Activated T-helper 1 cell treated with anti-CD3 and anti-CD28 coated beads, Interleukin-12 subunit alpha, Interleukin-12 subunit beta, Interleukin-2, Interleukin-4 antibody, amounts not matched to agents 30 ng/mL and 10 ng/mL and 1 ng/mL, durations not matched to agents 14 hours and 24 hours and 36 hours (primary cell): ENCODE measurements around the gene P4HA1. TPM values are rescaled to one million over a fixed set of nuclear protein-coding genes. Genes with fewer than 3 reads are reported as not detected.
"Not testable (repeated sequence)": the region's sequence is repeated elsewhere in the genome, so short reads cannot be mapped to it uniquely, and the experiment has no call there.

ENCODE experiments used
- DNase-seq: peaks from one replicate; pipeline ENCODE4 v3.0.0; 2021; ENCODE audit warnings: low spot score
- H3K27ac Mint-ChIP-seq: one replicate; pipeline ENCODE4 v1.8.0; 2021; ENCODE audit warnings: mild to moderate bottlenecking, mixed read lengths
- H3K27me3 Mint-ChIP-seq: one replicate; pipeline ENCODE4 v1.8.0; 2022; ENCODE audit warnings: mild to moderate bottlenecking, moderate library complexity, mixed read lengths; ENCODE audit not compliant: insufficient read depth
- H3K36me3 Mint-ChIP-seq: one replicate; pipeline ENCODE4 v1.8.0; 2021; ENCODE audit warnings: low read depth, mixed read lengths
- H3K4me1 Mint-ChIP-seq: one replicate; pipeline ENCODE4 v1.8.0; 2021; ENCODE audit warnings: low read depth, mixed read lengths
- H3K4me3 Mint-ChIP-seq: one replicate; pipeline ENCODE4 v1.8.0; 2021; ENCODE audit warnings: mild to moderate bottlenecking, moderate library complexity, mixed read lengths
- H3K9me3 Mint-ChIP-seq: one replicate; pipeline ENCODE4 v1.8.0; 2021; ENCODE audit warnings: mixed read lengths
- intact Hi-C: fragments of 100-400 bp; cut with micrococcal nuclease; formaldehyde crosslinking; loops from one replicate; pipeline ENCODE4 v1.15.1; 2024
- total RNA-seq: library from RNA; stranded (reverse); gene quantifications from 2 replicates; pipeline ENCODE4 v1.2.3, GENCODE V29; 2022

P4HA1 gene
- total RNA-seq, 1 donor from 2014 or later = 52.8 TPM

DNA sequence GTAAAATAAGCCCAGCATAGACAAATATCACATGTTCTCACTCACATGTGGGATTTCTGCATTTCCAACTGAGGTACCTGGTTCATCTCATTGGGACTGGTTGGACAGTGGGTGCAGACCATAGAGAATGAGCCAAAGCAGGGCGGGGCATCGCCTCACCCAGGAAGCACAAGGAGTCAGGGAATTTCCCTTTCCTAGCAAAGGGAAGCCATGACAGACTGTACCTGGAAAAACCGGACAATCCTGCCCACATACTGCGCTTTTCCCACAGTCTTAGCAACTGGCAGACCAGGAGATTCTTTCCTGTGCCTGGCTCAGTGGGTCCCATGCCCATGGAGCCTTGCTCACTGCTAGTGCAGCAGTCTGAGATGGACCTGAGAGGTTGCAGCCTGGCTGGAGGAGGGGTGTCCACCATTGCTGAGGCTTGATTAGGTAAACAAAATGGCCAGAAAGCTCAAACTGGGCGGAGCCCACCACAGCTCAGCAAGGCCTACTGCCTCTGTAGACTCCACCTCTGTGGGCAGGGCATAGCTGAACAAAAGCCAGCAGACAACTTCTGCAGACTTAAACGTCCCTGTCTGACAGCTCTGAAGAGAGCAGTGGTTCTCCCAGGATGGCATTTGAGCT lies 75.0 kb downstream of the P4HA1 start:
- intact Hi-C loops, H3K9me3 Mint-ChIP-seq, H3K27me3 Mint-ChIP-seq, H3K4me3 Mint-ChIP-seq, DNase-seq, H3K27ac Mint-ChIP-seq: not testable (repeated sequence)
- Mint-ChIP-seq H3K36me3 (peaks cover 52% of the 10 kb centered on the region), H3K4me1 (peaks cover 60% of the 10 kb centered on the region)

DNA sequence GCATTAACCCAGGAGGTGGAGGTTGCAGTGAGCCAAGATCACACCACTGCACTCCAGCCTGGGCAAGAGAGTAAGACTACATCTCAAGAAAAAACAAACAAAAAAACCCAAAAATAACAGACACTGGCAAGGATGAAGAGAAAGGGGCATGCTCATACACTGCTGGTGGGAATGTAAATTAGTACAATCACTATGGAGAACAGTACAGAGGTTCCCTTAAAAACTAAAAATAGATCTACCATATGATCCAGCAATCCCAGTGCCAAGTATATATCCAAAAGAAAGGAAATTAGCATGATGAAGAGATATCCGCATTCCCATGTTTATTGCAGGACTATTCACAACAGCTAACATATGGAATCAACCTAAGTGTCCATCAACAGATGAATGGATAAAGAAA lies 75.6 kb downstream of the P4HA1 start:
- H3K4me1 Mint-ChIP-seq = peaks cover 59% of the 10 kb centered on the region
- no peaks in the 10 kb centered on the region for H3K9me3 Mint-ChIP-seq
- peaks cover 50% of the 10 kb centered on the region for H3K36me3 Mint-ChIP-seq
- H3K27me3 Mint-ChIP-seq = no peaks in the 10 kb centered on the region
- H3K27ac Mint-ChIP-seq = no peak overlapping the region
- intact Hi-C loops = no loop called here
- H3K4me3 Mint-ChIP-seq = no peak overlapping the region
- no peak for DNase-seq

DNA sequence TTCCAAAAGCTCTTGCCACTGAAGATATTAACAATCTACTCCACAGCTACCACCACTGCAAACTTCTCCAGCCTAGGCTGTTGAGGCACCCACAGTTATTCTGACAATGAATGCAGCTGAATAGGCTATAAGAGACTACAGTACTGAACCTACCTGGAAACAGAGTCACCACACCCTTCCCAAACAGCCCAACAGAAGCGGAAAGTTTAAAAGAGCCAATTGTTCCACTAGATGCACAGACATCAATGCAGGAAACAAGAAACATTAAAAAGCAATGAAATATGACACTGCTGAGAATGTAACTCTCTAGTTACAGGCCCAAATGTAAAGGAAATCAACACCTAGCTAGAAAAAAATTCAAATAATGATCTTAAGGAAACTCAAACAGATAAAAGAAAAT lies 77.6 kb downstream of the P4HA1 start:
- Mint-ChIP-seq H3K4me1 (peaks cover 42% of the 10 kb centered on the region), H3K4me3 (no peak overlapping the region), H3K36me3 (peaks cover 43% of the 10 kb centered on the region), H3K9me3 (no peaks in the 10 kb centered on the region), H3K27ac (peak overlapping the region; percentile 71), H3K27me3 (no peaks in the 10 kb centered on the region)
- intact Hi-C loops = no loop called here
- DNase-seq = no peak

DNA sequence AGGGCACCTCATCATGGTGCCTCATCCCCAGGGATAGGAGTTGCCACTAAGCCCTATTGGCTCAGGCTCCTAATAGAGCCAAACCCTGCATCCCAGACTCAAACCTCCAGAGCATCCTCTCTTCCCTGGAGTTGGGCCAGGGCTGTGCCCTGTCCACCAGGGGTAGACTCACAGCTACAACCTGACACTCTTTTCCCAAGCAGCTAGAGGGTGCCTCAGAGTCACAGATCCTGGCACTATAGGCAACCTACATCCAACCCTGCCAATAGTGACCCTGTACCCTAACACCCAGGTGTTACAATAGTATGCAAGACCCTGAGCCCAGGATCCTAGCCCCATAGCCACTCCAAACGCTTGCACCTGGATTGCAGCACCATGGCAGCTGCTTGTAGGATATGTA lies 78.0 kb downstream of the P4HA1 start:
- Mint-ChIP-seq H3K36me3 (peaks cover 41% of the 10 kb centered on the region), H3K27me3 (no peaks in the 10 kb centered on the region), H3K9me3 (no peaks in the 10 kb centered on the region), H3K4me1 (peaks cover 37% of the 10 kb centered on the region), H3K4me3 (no peak overlapping the region), H3K27ac (peak overlapping the region; percentile 71)
- intact Hi-C loops = no loop called here
- DNase-seq = no peak

DNA sequence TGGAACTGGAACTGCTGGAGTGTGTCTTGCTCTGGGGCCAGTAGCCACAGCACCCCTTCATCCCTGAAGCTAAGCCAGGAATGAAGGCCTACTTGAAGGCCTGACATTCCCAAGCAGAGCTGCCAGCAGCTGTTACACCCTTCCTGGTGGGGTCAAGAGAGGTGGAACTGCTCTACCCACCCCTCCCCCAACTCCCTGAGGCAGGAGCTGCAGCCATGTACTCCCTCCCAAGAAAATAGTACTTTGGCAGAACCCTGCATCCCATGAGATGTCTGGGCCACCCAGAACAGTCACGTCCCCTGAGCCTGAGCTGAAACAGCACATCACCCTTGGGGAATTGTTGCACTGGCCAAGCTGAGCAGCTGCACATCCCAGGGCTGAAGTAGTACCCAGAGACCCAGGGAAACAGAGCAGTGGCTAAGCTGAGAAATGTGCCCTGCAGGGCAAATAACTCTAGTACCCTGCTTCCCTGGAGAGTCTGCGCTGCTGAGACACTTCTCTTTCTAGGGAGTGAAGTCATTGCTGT lies 78.6 kb downstream of the P4HA1 start:
- Mint-ChIP-seq H3K27ac (no peak overlapping the region), H3K36me3 (peaks cover 40% of the 10 kb centered on the region), H3K9me3 (no peaks in the 10 kb centered on the region), H3K4me1 (peaks cover 31% of the 10 kb centered on the region), H3K27me3 (no peaks in the 10 kb centered on the region), H3K4me3 (no peak overlapping the region)
- intact Hi-C loops = no loop called here
- no peak for DNase-seq

DNA sequence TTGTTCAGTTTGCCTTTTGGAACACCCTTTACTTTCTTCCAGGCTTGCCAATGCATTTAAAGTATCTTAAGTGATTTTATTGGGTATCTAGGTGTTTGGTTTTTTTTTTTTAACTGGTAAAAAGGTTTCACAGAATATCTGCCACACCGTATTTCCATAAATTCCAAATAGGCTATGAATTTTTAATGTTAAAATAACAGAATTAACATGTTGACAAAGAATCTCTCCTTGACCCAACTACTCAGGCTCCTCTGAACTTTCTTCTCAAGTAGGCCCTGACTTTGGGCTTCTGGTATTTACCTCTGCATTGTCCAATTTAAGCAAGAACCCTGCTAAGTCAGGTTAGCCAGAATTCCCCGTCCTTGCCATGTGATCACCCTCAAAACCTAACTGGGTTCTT lies 80.9 kb downstream of the P4HA1 start:
- H3K27ac Mint-ChIP-seq = no peak overlapping the region
- no peaks in the 10 kb centered on the region for H3K9me3 Mint-ChIP-seq
- intact Hi-C loops = no loop called here
- H3K4me3 Mint-ChIP-seq = no peak overlapping the region
- no peaks in the 10 kb centered on the region for H3K27me3 Mint-ChIP-seq
- H3K4me1 Mint-ChIP-seq = peaks cover 15% of the 10 kb centered on the region
- DNase-seq = no peak
- H3K36me3 Mint-ChIP-seq = peaks cover 36% of the 10 kb centered on the region

DNA sequence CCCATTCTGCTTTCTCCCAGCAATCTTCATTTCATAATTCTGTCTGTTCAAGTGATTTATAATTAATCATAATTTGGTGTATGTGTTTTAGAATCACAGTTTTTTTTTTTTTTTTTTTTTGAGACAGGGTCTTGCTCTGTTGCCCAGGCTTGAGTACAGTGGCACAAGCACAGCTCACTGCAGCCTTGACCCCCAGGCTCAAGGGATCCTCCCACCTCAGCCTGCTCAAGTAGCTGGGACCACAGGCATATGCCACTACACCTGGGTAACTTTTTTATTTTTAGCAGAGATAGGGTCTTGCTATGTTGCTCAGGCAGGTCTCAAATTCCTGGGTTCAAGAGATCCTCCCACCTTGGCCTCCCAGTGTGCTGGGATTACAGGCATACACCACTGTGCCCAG lies 92.8 kb downstream of the P4HA1 start:
- Mint-ChIP-seq H3K9me3 (peaks cover 4% of the 10 kb centered on the region), H3K4me1 (no peaks in the 10 kb centered on the region), H3K27me3 (no peaks in the 10 kb centered on the region), H3K27ac (no peak overlapping the region), H3K4me3 (no peak overlapping the region), H3K36me3 (peaks cover 37% of the 10 kb centered on the region)
- intact Hi-C loops = no loop called here
- DNase-seq = no peak

DNA sequence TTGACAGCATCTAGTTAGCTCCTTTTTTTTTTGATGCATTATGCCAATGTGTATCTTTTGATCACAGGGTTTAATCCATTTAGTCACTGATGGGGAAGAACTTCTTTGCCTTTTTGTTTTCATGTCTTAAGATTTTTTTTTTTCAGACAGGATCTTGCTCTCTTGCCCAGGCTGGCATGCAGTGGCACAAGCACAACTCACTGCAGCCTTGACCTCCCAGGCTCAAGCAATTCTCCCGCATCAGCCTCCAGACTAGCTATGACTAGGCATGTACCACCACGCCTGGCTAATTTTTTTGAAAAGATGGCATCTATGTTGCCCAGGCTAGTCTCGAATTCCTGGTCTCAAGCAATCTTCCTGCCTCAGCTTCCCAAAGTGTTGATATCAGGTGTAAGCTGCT lies 95.7 kb downstream of the P4HA1 start:
- Mint-ChIP-seq H3K4me3 (no peak overlapping the region), H3K27ac (no peak overlapping the region), H3K4me1 (no peaks in the 10 kb centered on the region), H3K9me3 (peaks cover 9% of the 10 kb centered on the region), H3K27me3 (no peaks in the 10 kb centered on the region), H3K36me3 (peaks cover 34% of the 10 kb centered on the region)
- no peak for DNase-seq
- intact Hi-C loops = no loop called here

DNA sequence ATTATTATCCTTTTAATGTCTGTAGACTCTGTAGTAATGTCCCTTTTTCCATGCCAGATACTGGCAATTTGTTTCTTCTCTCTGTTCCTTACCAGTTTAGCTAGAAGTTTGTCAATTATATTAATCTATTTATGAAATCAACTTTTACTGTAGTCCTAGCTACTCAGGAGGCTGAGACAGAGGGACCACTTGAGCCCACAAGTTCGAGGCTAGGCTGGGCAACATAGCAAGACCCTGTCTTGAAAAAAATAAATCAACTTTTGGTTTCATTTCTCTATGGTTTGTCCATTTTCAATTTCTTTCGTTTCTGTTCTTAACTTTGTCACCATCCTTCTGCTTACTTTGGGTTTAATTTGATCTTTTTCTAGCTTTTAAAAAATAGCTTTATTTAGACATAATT lies 99.6 kb downstream of the P4HA1 start:
- Mint-ChIP-seq H3K36me3 (peaks cover 31% of the 10 kb centered on the region), H3K9me3 (peaks cover 12% of the 10 kb centered on the region), H3K4me1 (no peaks in the 10 kb centered on the region), H3K27ac (no peak overlapping the region), H3K27me3 (no peaks in the 10 kb centered on the region), H3K4me3 (no peak overlapping the region)
- DNase-seq = no peak
- intact Hi-C loops = no loop called here

DNA sequence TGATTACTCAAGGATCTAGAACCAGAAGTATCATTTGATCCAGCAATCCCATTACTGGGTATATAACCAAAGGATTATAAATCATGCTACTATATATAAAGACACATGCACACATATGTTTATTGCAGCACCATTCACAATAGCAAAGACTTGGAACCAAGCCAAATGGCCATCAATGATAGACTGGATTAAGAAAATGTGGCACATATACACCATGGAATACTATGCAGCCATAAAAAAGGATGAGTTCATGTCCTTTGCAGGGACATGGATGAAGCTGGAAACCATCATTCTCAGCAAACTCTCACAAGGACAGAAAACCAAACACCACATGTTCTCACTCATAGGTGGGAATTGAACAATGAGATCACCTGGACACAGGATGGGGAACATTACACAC lies 101.2 kb downstream of the P4HA1 start:
- Mint-ChIP-seq H3K36me3 (peaks cover 36% of the 10 kb centered on the region), H3K9me3 (peaks cover 12% of the 10 kb centered on the region)
- H3K27me3 Mint-ChIP-seq, H3K4me1 Mint-ChIP-seq, intact Hi-C loops, DNase-seq, H3K27ac Mint-ChIP-seq, H3K4me3 Mint-ChIP-seq: not testable (repeated sequence)

DNA sequence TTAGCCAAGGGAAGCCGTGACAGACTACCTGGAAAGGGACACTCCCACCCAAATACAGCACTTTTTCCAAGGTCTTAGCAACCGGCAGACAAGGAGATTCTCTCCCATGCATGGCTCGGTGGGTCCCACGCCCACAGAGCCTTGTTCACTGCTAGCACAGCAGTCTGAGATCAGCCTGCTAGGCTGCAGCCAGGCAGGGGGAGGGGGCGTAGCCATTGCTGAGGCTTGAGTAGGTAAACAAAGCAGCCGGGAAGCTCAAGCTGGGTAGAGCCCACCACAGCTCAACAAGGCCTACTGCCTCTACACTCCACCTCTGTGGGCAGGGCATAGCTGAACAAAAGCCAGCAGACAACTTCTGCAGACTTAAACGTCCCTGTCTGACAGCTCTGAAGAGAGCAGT lies 106.9 kb downstream of the P4HA1 start:
- H3K27ac Mint-ChIP-seq, intact Hi-C loops, H3K9me3 Mint-ChIP-seq, H3K4me1 Mint-ChIP-seq, DNase-seq, H3K27me3 Mint-ChIP-seq, H3K4me3 Mint-ChIP-seq: not testable (repeated sequence)
- peaks cover 20% of the 10 kb centered on the region for H3K36me3 Mint-ChIP-seq

DNA sequence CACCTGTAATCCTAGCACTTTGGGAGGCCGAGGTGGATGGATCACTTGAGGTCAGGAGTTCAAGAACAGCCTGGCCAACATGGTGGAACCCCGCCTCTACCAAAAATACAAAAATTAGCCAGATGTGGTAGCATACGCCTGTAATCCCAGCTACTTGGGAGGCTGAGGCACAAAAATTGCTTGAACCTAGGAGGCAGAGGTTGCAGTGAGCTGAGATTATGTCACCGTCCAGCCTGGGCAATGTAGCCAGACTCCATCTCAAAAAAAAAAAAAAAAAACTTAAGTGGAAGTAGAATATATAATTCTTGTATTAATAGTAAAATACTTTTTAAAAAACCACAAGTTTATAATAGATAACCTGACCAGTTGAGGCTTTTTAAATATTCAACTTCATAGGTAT lies 112.0 kb downstream of the P4HA1 start:
- H3K36me3 Mint-ChIP-seq, H3K27ac Mint-ChIP-seq, H3K4me1 Mint-ChIP-seq, H3K4me3 Mint-ChIP-seq, DNase-seq, H3K27me3 Mint-ChIP-seq, intact Hi-C loops: not testable (repeated sequence)
- peaks cover 11% of the 10 kb centered on the region for H3K9me3 Mint-ChIP-seq

DNA sequence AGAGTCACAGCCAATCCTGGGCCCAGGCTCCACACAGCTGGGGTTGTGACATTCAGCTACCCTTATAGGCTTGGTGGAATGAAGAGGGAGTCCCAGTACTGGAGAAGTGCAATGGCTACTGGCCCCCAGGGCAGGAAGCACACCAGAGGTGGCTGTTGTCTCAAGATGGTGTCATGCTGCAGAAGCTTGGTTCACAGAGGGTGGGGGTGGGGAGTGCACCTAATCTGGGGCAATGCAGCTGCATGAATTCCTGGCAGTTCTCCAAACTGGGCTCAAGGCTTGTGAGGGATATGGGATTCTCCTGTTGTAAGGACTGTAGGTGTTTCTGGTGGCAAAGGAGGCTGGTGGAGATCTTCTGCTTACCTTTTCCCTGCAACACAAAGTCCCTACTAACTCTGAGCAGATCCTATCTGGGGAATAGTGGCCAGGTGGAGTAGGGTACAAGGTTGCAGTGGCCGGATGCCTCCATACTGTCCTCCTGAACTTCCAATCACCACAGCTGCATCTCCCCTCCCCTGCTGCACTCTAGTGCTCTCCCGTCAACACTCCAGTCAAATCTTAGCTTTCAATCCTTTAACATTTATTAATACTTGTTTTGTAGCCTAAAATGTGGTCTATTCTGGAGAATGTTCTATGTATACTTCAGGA lies 114.7 kb downstream of the P4HA1 start:
- Mint-ChIP-seq H3K27ac (no peak overlapping the region), H3K9me3 (peaks cover 34% of the 10 kb centered on the region), H3K4me3 (no peak overlapping the region), H3K4me1 (no peaks in the 10 kb centered on the region), H3K27me3 (peaks cover 2% of the 10 kb centered on the region), H3K36me3 (no peaks in the 10 kb centered on the region)
- no peak for DNase-seq
- intact Hi-C loops = no loop called here
